GM19463 (cell line): ENCODE measurements around the gene KLHL10.

Experiments used
- ATAC-seq: cut with Tn5 transposase; IDR thresholded peaks from one replicate; pipeline ENCODE4 v1.9.1; 2021; ENCODE audit warnings: mild to moderate bottlenecking, moderate library complexity; ENCODE audit not compliant: unreplicated experiment

The KLHL10 gene

DNA sequence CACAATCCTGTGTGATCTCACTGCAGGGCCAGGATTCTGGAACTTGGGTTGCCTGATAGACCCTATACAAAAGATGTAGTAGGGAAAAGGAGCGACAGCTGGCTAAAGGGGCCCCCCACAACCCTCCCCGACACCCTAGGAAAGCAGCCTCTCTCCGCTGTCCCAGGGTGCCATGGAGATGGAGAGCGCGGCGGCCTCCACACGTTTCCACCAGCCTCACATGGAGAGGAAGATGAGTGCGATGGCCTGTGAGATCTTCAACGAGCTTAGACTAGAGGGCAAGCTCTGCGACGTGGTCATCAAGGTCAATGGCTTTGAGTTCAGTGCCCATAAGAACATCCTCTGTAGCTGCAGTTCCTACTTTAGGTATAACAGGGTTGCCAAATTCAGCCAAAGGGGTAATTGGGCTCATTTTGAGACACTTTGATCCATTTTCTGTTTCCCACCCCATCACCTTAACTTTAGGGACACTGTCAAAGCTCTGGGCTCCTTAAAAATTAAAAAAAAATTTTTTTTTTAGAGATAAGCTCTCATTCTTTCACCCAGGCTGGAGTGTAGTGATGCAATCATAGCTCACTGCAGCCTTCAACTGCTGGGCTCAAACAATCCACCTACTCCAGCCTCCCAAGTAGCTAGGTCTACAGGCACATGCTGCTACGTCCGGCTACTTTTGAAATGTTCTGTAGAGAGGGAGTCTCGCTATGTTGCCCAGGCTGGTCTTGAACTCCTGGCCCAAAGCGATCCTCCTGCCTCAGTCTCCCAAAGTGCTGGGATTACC lies at the start of gene KLHL10:
Gene KLHL10, plus strand, starts transcription at position 65 of the 778 bp plus-strand sequence. Its CDS starts 108 bp downstream, at position 173.
- no peak for ATAC-seq

- ATAC-seq = no peak
Measured at GRCh38 chr17:41792845-41793783, 44.5 kb upstream of the KLHL10 start.

GRCh38 chr17:41793784-41794539 lies 43.7 kb upstream of the KLHL10 start:
- no peak for ATAC-seq

DNA sequence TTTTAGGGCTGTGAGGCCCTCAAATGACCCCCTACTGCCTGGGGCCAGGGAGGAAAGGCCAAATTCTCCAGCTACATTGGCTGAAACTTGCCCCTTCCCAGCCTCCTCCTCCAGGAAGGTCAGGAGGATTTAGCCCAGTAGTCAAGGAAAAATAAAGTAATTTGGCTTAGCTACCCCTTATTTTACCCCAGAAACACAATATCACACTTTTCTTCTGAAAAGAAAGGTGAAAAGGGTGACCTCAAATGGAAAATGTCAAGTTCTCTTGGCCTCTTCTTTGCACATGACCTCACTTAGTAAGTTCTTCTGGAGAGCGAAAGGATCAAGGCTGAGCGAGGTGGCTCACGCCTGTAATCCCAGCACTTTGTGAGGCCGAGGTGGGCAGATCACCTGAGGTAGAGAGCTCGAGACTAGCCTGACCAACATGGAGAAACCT lies 43.1 kb upstream of the KLHL10 start:
- ATAC-seq = no peak

- no peak for ATAC-seq
Measured at GRCh38 chr17:41796121-41796895, 41.3 kb upstream of the KLHL10 start.

- ATAC-seq = no peak
Measured at GRCh38 chr17:41797377-41797776, 40.2 kb upstream of the KLHL10 start.

DNA sequence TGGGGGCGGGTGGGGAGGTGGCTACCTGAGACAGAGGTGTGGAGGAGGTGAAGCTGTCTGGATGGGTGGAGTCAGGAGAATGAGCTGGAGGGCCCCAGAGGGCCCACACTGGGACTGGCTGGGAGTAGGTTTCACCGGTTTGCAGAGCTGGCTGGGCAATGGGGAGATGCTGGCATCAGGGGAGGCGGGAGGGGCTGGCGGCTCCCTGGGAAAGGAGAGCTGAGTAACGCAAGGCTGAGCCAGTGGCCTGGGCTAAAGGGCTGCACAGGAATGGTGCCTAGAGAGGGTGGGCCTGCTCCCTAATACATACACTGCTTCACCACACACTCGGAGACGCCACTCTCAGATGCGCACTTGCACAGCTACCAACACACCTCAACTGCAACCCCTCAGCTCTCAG lies 38.3 kb upstream of the KLHL10 start:
- no peak for ATAC-seq

- ATAC-seq = no peak
Measured at GRCh38 chr17:41800601-41801373, 36.8 kb upstream of the KLHL10 start.

GRCh38 chr17:41801374-41802271 lies 36.0 kb upstream of the KLHL10 start:
- ATAC-seq = no peak

DNA sequence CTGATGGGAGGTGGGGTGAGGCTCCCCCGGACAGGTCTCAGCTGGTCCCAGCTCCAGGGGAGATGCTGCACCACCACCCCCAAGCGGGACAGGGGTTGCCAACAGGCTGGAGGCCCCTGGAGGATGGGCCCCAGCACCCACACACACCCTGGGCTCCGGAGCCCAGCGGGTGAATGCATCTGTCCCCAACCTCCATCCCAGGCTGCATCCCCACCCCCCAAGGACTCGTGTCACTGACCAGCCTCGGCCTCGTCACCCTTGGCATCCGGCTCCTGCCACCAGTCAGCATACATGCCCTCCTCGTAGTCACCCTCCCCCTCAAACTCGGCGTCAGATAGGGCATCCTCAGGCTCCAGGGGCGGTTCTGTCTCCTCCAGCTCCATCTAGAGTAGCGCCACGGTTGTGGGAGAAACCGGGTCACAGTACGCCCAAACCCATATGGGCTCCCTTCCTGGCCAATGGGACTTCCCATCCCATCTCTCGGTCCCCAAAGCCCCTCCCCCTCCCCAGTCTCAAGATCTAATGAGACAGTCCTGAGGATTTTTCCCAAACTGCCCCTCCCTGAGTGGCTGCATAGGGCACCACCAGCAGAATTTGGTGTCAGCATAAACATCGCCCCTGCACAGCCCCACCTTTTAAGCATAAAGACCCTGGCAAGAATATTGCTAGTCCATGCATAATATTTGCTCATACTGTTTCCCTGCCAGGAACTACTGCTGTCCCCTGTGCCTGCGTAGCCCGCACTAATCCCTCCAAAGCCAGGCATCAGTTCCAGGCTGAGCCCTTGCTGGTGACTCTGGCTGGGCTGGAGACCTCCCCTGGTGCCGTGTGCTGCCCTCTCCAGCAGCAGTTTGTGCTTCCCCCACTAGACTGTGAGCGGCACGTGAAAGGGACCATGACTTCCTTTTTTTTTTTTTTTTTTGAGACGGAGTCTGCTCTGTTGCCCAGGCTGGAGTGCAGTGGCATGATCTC lies 34.3 kb upstream of the KLHL10 start:
- no peak for ATAC-seq

DNA sequence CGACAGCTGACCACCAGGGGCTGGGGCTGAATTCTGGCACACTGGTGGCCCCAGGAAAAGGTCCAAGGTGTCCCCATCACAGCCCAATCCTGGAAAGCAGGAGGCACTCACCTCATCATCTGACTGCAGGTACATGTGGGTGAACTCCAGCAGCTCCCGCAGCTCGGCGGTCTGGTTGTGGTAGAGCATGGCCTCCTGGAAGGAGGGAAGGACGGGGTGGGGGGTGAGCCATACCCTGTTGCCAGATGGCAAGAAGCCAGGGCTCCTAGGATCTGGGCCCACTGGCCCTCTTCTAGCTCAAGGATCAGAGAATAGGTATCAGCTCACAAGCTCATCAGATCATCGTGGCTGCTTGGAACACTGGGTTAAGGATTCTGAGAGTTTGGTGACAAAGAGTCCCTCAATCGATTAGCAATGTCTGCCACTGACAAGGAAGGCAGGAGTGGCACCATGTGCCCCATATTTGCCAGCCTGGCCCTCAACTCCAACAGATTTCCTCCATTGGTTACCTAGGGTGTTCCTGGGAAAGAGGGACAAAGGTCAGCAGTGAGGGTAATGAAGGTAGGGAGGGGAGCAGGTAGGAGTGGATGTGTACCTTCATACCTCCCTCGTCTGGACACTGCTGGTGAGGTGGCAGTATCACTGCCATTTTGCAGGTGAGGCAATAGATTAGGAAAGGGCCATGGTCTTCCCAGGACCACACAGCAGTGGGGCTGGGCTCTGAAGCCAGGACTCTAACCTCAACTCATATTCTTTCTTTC lies 30.8 kb upstream of the KLHL10 start:
- no peak for ATAC-seq

DNA sequence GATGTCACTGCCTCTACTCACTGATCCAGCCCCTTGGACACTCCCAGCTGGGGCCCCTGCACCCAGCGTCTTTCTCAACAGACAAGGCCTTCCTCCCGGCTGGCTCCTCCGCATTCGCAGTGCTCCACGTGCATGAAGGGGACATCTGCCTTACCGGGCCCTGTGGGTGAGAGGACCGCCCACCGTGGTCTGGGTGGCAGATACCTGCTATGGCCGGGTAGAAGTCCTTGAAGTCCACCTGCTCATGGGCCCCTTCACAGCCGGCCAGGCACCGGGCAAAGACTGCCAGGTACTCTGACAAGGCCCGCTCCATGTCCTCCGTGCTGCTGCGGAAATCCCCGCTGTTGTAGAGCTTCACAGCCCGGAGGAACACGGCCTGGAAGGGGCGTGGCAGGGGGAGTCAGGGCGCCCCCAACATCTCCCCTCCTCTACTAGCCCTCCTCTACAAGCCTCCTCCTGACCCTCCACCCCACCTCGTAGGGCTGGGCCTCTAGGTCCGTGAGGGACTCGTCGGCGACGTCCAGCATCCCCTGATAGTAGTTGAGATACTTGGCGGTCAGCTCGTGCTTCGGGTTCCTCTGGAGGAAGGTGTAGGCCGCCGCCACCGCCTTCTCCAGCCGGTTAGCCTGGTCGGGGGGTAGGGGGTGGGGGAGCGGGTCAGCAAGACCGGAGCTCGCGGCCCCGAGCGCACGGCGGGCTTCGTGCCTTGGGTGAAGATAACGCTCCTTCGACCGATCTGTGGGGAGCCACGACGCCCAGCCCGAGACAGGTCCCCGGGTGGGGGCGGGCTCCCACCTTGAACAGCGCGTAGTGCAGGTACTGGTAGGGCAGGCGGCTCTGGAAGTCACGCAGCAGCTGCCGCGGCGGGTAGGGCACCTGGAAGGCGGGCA lies 26.7 kb upstream of the KLHL10 start:
- ATAC-seq = no peak

GRCh38 chr17:41811549-41812380 lies 25.9 kb upstream of the KLHL10 start, which contains the start of gene P3H4:
Gene P3H4, minus strand, starts transcription at chr17:41811949. Its CDS starts 34 bp downstream, at chr17:41811915.
- ATAC-seq = no peak

DNA sequence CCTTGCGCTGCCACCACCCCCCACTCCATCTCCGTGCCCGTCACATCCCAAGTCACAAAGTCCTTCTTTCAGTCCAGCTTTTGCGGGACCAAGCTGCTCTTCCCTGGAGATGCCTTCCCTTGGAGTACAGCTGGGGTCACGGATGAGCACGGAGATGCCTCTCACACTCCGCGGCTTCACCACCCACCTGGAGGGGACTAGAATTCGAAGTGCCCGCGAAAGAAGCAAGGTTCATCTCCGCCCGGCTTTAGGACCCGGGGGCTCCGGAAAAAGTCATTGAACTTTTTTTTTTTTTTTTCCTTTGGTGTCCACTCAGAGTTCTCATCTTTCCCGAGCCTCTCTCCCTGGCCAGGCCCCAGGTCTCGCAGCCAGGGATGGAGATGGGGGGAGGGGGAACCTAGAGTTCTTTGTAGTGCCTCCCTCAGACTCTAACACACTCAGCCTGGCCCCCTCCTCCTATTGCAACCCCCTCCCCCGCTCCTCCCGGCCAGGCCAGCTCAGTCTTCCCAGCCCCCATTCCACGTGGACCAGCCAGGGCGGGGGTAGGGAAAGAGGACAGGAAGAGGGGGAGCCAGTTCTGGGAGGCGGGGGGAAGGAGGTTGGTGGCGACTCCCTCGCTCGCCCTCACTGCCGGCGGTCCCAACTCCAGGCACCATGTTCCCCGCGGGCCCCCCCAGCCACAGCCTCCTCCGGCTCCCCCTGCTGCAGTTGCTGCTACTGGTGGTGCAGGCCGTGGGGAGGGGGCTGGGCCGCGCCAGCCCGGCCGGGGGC lies 25.1 kb upstream of the KLHL10 start, which contains the start of gene FKBP10:
Gene FKBP10, plus strand, starts transcription at position 624 of the 771 bp plus-strand sequence. Its CDS starts 31 bp downstream, at position 655.
- no peak for ATAC-seq
